Ovary (tissue), 9 donors: ENCODE data around the gene RPTOR. TPM values are rescaled to one million over a fixed set of nuclear protein-coding genes. Genes with fewer than 3 reads are reported as not detected.
"Not testable (repeated sequence)": the region's sequence is repeated elsewhere in the genome, so short reads cannot be mapped to it uniquely, and the experiment has no call there.

ENCODE experiments used
- DNase-seq, 5 donors: peaks; one replicate each; pipeline ENCODE4 v3.0.0-alpha.2; 2019 to 2020
- H3K27ac ChIP-seq, 2 donors: fragments of 200-600 bp; one replicate each; pipeline versions ENCODE4 v1.5.1 to v1.8.0; 2019 to 2022
- H3K27me3 ChIP-seq: fragments of 200-600 bp; one replicate; pipeline ENCODE4 v1.8.0; 2022
- H3K36me3 ChIP-seq: fragments of 200-600 bp; sonication (generic); one replicate; pipeline ENCODE4 v1.5.1; 2019
- H3K4me1 ChIP-seq: one replicate; pipeline ENCODE4 v1.8.1; 2013; ENCODE audit warnings: mild to moderate bottlenecking, moderate library complexity; ENCODE audit not compliant: insufficient read depth
- H3K4me3 ChIP-seq: fragments of 200-600 bp; sonication (generic); one replicate; pipeline ENCODE4 v1.5.1; 2017
- H3K9me3 ChIP-seq, 2 donors: fragments of 200-600 bp in 1 of 2; sonication (generic) in 1 of 2; one replicate each; pipeline versions ENCODE4 v1.5.1 to v1.8.1; 2013 to 2019; ENCODE audit warnings: mild to moderate bottlenecking in 1 of 2, moderate library complexity in 1 of 2
- CTCF ChIP-seq, 3 donors: fragments of 450-650 bp in 2 of 3; fragments of 200-600 bp in 1 of 3; IDR thresholded peaks; one replicate each; pipeline versions ENCODE4 v1.5.1 to v1.8.0; 2016 to 2022; ENCODE audit warnings: antibody characterized with exemption in 3 of 3, mild to moderate bottlenecking in 1 of 3
- EP300 ChIP-seq: sonication (generic); formaldehyde crosslinking; IDR thresholded peaks from one replicate; pipeline ENCODE4 v1.6.1; 2017; ENCODE audit warnings: antibody characterized with exemption
- POLR2A ChIP-seq: fragments of 450-650 bp; IDR thresholded peaks from one replicate; pipeline ENCODE4 v1.6.1; 2017; ENCODE audit warnings: antibody characterized with exemption, mild to moderate bottlenecking, moderate library complexity
- WGBS, 3 donors: extraction: QIAGEN DNeasy Blood & Tissue Kit in 1 of 3; methylation state at CpG; one replicate each; pipeline versions ENCODE4 v1.1.5 to v1.1.7; 2013 to 2017; 5-methylcytosine and 5-hydroxymethylcytosine counted together
- intact Hi-C, 4 donors: fragments of 100-400 bp; cut with DNase I; formaldehyde crosslinking; loops; one replicate each; pipeline versions ENCODE4 v1.11.0 to v1.15.1; 2022 to 2023
- polyA plus RNA-seq, 2 donors: library from polyadenylated mRNA; stranded (reverse); fragments of 200-250 nt in 1 of 2; fragments of 350-450 nt in 1 of 2; fragmentation: Illumina TruSeq in 1 of 2; extraction: RNeasy Lipid Tissue Mini Kit (QIAGEN cat#74804) in 1 of 2; gene quantifications; one replicate each; pipeline ENCODE4 v1.2.3, GENCODE V29; 2013 to 2014
- total RNA-seq, 7 donors: library from RNA; depleted of rRNA in 2 of 7; stranded (reverse); fragments of >200 nt in 2 of 7; fragmentation: NEBNext Ultra II Directional in 3 of 7; extraction: Animal tissue kit (Norgen Biotek cat#: 25700) in 3 of 7; gene quantifications; one replicate each; pipeline versions ENCODE4 v1.1.0 to v1.2.4, GENCODE V29; 2016 to 2023
- donor health status: DM: no; HTN: no; CAD: no; lungs with moderate emphysema.
- donor health status: DM: no; HTN: no; CAD: no.
- donor health status: Bipolar disorder and iron deficiency.
- donor health status: DM: yes; HTN: yes; CAD: no.
- donor health status: DM: no; HTN: no; CAD: no.
- donor health status: DM: yes; HTN: yes; CAD: no.

RPTOR gene
- total and polyA plus RNA-seq, 9 donors = 11.1 to 41.9 (median 27.9) TPM

DNA sequence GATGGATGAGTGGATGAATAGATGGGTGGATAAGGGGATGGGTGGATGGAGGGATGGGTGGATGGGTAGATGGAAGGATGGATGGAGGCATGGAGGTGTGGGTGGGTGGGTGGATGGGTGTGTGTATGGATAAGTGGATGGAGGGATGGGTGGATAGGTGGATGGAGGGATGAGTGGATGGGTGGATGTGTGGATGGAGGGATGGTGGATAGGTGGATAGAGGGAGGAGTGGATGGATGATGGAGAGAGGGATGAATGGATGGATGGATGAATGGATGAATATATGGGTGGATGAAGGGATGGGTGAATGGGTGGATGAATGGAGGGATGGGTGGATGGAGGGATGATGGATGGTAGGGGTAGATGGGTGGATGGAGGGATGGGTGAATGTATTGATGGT is 40.7 kb upstream of the RPTOR start:
- H3K27me3 ChIP-seq = no peaks in the 10 kb centered on the region

GRCh38 chr17:80504686-80505413 is 39.8 kb upstream of the RPTOR start:
- intact Hi-C loops = no loop called here
- no peak for DNase-seq
- Histone ChIP-seq H3K36me3 (no peaks in the 10 kb centered on the region), H3K27me3 (no peaks in the 10 kb centered on the region), H3K4me1 (no peaks in the 10 kb centered on the region), H3K9me3 (no peaks in the 10 kb centered on the region), H3K4me3 (no peak overlapping the region), H3K27ac (no peak overlapping the region)
- 24 to 29% (median 25%) methylated on average over 8 of the region's 8 CpGs for WGBS, 3 donors
- TF ChIP-seq CTCF (IDR thresholded peaks at IDR 0.05) (no peak), POLR2A (no peak), EP300 (no peak)

More for the DNA sequence above, 40.7 kb upstream of the RPTOR start:
- Histone ChIP-seq H3K4me1 (no peaks in the 10 kb centered on the region), H3K9me3 (no peaks in the 10 kb centered on the region), H3K36me3 (no peaks in the 10 kb centered on the region), H3K4me3 (no peak overlapping the region), H3K27ac (no peak overlapping the region)
- no peak for DNase-seq
- intact Hi-C loops = no loop called here
- TF ChIP-seq EP300 = no peak
- TF ChIP-seq POLR2A = no peak
- no peak for TF ChIP-seq CTCF (IDR thresholded peaks at IDR 0.05)

GRCh38 chr17:80507177-80507576 is 37.5 kb upstream of the RPTOR start:
- DNase-seq, H3K4me1 ChIP-seq, H3K4me3 ChIP-seq, H3K27me3 ChIP-seq, H3K36me3 ChIP-seq, intact Hi-C loops, H3K27ac ChIP-seq, H3K9me3 ChIP-seq: not testable (repeated sequence)
- WGBS, 3 donors = 53 to 59% (median 53%) methylated on average over 4 of the region's 4 CpGs

- no peak for DNase-seq
- intact Hi-C loops = no loop called here
- H3K27me3 ChIP-seq = no peaks in the 10 kb centered on the region
- no peak overlapping the region for H3K4me3 ChIP-seq
- 90 to 92% (median 92%) methylated on average over 3 of the region's 3 CpGs for WGBS, 3 donors
- no peaks in the 10 kb centered on the region for H3K9me3 ChIP-seq
- no peaks in the 10 kb centered on the region for H3K36me3 ChIP-seq
- H3K27ac ChIP-seq = no peak overlapping the region
- H3K4me1 ChIP-seq = peaks cover 2% of the 10 kb centered on the region
- TF ChIP-seq POLR2A (no peak), CTCF (IDR thresholded peaks at IDR 0.05) (no peak), EP300 (no peak)
Observed at GRCh38 chr17:80507965-80508364, 36.7 kb upstream of the RPTOR start.

- 65 to 79% (median 73%) methylated on average over 8 of the region's 8 CpGs for WGBS, 3 donors
- Histone ChIP-seq H3K36me3 (no peaks in the 10 kb centered on the region), H3K27ac (no peak overlapping the region), H3K4me1 (peaks cover 10% of the 10 kb centered on the region), H3K9me3 (no peaks in the 10 kb centered on the region), H3K4me3 (no peak overlapping the region), H3K27me3 (no peaks in the 10 kb centered on the region)
- TF ChIP-seq CTCF (IDR thresholded peaks at IDR 0.05) (no peak), POLR2A (no peak), EP300 (no peak)
- no peak for DNase-seq
- intact Hi-C loops = no loop called here
Observed at GRCh38 chr17:80509311-80509710, 35.3 kb upstream of the RPTOR start.
